SJSA1 (cell line): Measurements from ENCODE around the gene GEN1. TPM values are rescaled to one million over a fixed set of nuclear protein-coding genes. Genes with fewer than 3 reads are reported as not detected.

ENCODE experiments used
- DNase-seq, 2 experiments: peaks; one replicate each; pipeline ENCODE4 v3.0.0-alpha.2; 2015 to 2020; ENCODE audit warnings: low spot score in 2 of 2, low read depth in 1 of 2
- H3K27ac ChIP-seq: fragments of 250-450 bp; sonication (Bioruptor Pico); 2 replicates; pipeline ENCODE4 v1.5.1; 2020; ENCODE audit warnings: mild to moderate bottlenecking, moderate library complexity
- H3K27me3 ChIP-seq: fragments of 250-450 bp; sonication (Bioruptor Pico); replicated peaks from 2 replicates; pipeline ENCODE4 v1.5.1; 2020; ENCODE audit warnings: mild to moderate bottlenecking, moderate library complexity
- H3K36me3 ChIP-seq: fragments of 250-450 bp; sonication (Bioruptor Pico); 2 replicates; pipeline ENCODE4 v1.5.1; 2020; ENCODE audit warnings: mild to moderate bottlenecking
- H3K4me1 ChIP-seq: fragments of 250-450 bp; sonication (Bioruptor Pico); replicated peaks from 2 replicates; pipeline ENCODE4 v1.6.1; 2021; ENCODE audit warnings: mild to moderate bottlenecking
- H3K4me3 ChIP-seq: fragments of 250-450 bp; sonication (Bioruptor Pico); 2 replicates; pipeline ENCODE4 v1.5.1; 2020; ENCODE audit warnings: mild to moderate bottlenecking
- H3K9me3 ChIP-seq: fragments of 250-450 bp; sonication (Bioruptor Pico); replicated peaks from 2 replicates; pipeline ENCODE4 v1.5.1; 2020; ENCODE audit warnings: mild to moderate bottlenecking
- total RNA-seq: library from RNA; depleted of rRNA; stranded (reverse); fragments of >200 nt; shearing (Covaris generic); gene quantifications from 2 replicates; pipeline ENCODE4 v1.2.3, GENCODE V29; 2014

Gene GEN1
- total RNA-seq, 1 experiment from 2014 or later = 31.1 TPM

DNA sequence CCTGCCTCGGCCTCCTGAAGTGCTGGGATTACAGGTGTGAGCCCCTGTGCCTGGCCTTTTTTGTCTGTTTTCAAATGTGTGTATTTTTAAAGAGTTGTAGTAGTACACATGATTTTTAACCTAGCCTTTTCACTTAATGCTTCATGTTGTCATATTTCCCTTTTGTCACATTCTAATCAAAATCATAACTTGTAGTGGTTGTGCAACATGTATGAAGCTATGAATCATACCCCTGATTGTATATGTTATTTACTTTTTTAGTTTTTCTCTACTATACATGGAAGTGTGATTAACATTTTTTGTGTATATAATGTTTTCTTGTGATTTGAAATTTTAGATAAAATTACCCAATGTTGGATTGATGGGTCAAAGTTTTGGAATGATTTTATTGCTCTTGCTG lies 8.5 kb downstream of the GEN1 start:
- Histone ChIP-seq H3K9me3 (no peaks in the 10 kb centered on the region), H3K27ac (no peak overlapping the region), H3K36me3 (peaks cover 54% of the 10 kb centered on the region), H3K4me3 (no peak overlapping the region), H3K27me3 (no peaks in the 10 kb centered on the region), H3K4me1 (peaks cover 3% of the 10 kb centered on the region)
- no peak for DNase-seq

DNA sequence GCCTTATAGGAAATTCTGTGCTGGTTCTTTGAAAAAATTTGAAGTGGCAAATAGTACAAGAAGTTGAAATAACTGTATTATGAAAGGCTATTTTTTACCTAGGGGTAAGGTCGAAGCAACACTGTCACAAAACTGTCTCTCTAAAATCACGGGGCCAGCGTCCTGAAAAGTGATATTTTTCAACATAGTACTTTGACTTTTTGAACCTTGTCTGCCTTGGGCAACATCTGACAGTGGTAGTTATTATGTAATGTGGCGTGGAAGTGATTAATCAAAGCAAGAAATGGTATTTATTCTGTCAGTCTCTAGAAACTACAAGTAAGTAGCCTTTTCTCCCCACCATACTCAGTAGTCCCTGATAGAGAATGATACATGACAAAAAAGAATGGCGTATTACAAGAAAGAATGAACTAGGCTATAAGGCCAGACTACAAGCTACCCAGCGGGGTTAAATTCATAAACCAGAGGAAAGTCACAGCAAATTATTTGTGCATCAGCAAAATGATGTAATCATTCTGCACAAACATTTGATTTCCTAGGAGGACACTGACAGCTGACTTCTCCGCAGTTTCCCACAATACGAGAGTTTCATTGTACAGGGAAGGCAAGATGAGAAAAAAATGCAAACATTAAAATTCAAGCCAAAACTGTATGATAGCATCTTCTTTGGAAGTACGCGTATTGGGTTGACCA lies 9.8 kb downstream of the GEN1 start:
- H3K4me3 ChIP-seq = no peak overlapping the region
- no peaks in the 10 kb centered on the region for H3K4me1 ChIP-seq
- no peaks in the 10 kb centered on the region for H3K27me3 ChIP-seq
- DNase-seq = no peak
- no peak overlapping the region for H3K27ac ChIP-seq
- H3K36me3 ChIP-seq = peaks cover 67% of the 10 kb centered on the region
- no peaks in the 10 kb centered on the region for H3K9me3 ChIP-seq

DNA sequence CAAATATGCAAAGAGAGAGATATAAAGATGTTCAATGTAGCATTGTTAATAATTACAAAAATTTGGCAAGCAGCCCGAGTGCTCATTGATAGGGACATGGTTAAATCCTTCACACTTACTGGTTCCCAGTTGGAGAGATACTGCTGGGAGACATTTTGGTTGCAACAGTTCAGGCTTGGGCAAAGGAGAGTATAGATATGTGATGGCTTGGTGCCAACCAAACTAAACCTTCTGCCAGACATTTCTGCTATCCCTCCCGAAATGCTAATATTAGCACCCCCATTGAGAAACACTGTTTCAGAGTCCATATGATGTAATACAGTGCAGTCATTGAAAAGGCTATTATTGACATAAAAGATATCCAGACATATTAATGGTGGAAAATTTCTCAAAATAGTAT lies 11.5 kb downstream of the GEN1 start:
- peaks cover 72% of the 10 kb centered on the region for H3K36me3 ChIP-seq
- H3K27me3 ChIP-seq = no peaks in the 10 kb centered on the region
- no peak overlapping the region for H3K27ac ChIP-seq
- no peak overlapping the region for H3K4me3 ChIP-seq
- H3K9me3 ChIP-seq = no peaks in the 10 kb centered on the region
- no peak for DNase-seq
- H3K4me1 ChIP-seq = no peaks in the 10 kb centered on the region

DNA sequence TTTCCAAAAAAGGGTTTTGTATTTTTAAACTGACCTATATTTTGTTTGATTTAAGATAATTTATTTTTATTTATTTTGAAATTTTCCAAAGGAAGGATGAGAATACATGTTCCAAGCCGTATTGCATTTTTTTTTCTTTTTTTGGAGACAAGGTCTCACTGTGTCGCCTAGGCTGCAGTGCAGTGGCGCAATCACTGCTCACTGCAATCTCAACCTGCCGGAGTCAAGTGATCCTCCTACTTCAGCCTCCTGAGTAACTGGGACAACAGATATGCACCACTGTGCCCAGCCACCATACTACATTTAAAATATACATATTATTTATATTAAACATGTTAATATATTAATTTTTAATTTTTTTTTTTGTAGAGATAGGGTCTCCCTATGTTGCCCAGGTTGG lies 15.0 kb downstream of the GEN1 start:
- Histone ChIP-seq H3K27me3 (no peaks in the 10 kb centered on the region), H3K4me1 (no peaks in the 10 kb centered on the region), H3K36me3 (peaks cover 73% of the 10 kb centered on the region), H3K9me3 (no peaks in the 10 kb centered on the region), H3K4me3 (no peak overlapping the region), H3K27ac (no peak overlapping the region)
- no peak for DNase-seq

DNA sequence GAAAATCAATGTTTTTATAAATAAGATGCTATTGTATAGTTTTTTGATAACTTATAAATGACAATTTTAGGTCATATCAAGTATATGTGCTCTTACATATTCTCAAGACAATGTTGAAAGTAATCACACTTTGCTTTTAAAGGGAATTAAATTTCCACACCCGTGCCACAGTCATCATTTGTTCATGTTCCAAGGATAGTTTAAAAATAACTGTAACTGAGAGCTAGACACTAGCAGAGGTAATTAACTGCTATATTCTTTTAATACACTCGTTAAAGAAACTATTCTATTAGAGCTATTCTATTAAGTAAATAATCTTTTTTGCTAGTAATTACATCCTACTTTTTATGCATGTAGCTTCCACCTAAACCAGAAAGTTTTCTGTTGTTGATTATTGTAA lies 18.0 kb downstream of the GEN1 start:
- Histone ChIP-seq H3K9me3 (no peaks in the 10 kb centered on the region), H3K4me1 (no peaks in the 10 kb centered on the region), H3K36me3 (peaks cover 67% of the 10 kb centered on the region), H3K27me3 (no peaks in the 10 kb centered on the region), H3K27ac (no peak overlapping the region), H3K4me3 (no peak overlapping the region)
- DNase-seq = no peak

DNA sequence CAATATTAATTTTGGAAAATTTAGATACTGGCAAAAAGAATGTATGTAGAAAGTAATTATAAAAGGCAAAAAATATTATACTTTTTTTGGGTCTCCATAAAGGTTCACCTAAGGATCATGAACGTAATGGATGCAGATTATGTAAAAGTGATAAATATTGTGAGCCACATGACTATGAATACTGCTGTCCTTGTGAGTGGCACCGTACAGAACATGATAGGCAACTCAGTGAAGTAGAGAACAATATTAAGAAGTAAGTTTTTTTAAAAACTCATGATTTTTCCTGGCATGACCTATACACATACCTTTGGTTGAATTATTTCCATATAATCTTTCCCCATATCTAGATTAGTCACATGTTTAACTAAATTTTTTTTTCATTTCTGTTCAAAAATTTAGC lies 18.6 kb downstream of the GEN1 start:
- no peak overlapping the region for H3K4me3 ChIP-seq
- H3K36me3 ChIP-seq = peaks cover 64% of the 10 kb centered on the region
- no peak overlapping the region for H3K27ac ChIP-seq
- no peaks in the 10 kb centered on the region for H3K27me3 ChIP-seq
- H3K4me1 ChIP-seq = no peaks in the 10 kb centered on the region
- H3K9me3 ChIP-seq = no peaks in the 10 kb centered on the region
- no peak for DNase-seq

DNA sequence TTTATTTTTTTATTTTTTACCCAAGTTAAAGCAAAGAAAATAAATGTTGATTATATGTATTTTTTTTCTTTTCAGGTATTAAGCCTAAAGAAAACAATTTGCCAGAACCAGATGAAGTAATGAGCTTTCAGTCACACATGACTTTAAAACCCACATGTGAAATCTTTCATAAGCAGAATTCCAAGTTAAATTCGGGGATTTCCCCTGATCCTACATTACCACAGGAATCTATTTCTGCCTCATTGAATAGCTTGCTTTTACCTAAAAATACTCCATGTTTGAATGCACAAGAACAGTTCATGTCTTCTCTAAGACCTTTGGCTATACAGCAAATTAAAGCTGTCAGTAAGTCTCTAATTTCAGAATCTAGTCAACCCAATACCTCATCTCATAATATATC lies 26.6 kb downstream of the GEN1 start:
- Histone ChIP-seq H3K36me3 (peaks cover 36% of the 10 kb centered on the region), H3K4me1 (no peaks in the 10 kb centered on the region), H3K27ac (no peak overlapping the region), H3K9me3 (no peaks in the 10 kb centered on the region), H3K4me3 (no peak overlapping the region), H3K27me3 (no peaks in the 10 kb centered on the region)
- no peak for DNase-seq

DNA sequence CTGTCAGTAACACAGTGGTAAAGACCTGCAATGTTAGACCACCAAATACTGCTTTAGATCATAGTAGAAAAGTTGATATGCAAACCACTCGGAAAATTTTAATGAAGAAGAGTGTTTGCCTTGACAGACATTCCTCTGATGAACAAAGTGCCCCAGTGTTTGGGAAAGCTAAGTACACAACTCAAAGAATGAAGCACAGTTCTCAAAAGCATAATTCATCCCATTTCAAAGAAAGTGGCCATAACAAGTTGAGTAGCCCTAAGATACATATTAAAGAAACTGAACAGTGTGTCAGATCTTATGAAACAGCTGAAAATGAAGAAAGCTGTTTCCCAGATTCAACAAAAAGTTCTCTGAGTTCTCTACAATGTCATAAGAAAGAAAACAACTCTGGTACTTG lies 27.5 kb downstream of the GEN1 start:
- Histone ChIP-seq H3K36me3 (peaks cover 35% of the 10 kb centered on the region), H3K27ac (no peak overlapping the region), H3K4me3 (no peak overlapping the region), H3K4me1 (no peaks in the 10 kb centered on the region), H3K27me3 (no peaks in the 10 kb centered on the region), H3K9me3 (no peaks in the 10 kb centered on the region)
- no peak for DNase-seq

DNA sequence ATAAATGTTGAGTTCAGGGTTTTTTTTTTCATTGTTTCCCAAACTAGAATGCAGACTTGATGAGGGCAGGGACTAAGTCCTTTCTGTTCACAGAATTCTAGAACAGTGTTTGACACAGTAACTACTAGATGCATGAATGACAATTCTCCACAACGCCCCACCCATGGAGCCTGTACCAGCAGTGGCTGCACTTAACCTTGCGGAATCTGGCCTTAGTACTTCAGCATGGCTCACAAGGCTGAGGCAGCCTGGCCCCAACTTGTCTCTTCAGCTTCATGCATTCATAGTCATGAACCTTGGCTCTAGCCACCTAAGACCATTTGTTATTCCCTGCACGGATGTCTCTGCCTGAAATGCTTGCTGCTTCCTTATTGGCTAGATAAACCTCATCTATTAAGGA lies 32.8 kb downstream of the GEN1 start:
- H3K9me3 ChIP-seq = no peaks in the 10 kb centered on the region
- no peak overlapping the region for H3K27ac ChIP-seq
- H3K4me3 ChIP-seq = no peak overlapping the region
- peaks cover 3% of the 10 kb centered on the region; the same call in 1 of the 2 replicates for H3K36me3 ChIP-seq
- DNase-seq = no peak
- peaks cover 7% of the 10 kb centered on the region; the same call in 1 of the 2 replicates for H3K4me1 ChIP-seq
- no peaks in the 10 kb centered on the region for H3K27me3 ChIP-seq

DNA sequence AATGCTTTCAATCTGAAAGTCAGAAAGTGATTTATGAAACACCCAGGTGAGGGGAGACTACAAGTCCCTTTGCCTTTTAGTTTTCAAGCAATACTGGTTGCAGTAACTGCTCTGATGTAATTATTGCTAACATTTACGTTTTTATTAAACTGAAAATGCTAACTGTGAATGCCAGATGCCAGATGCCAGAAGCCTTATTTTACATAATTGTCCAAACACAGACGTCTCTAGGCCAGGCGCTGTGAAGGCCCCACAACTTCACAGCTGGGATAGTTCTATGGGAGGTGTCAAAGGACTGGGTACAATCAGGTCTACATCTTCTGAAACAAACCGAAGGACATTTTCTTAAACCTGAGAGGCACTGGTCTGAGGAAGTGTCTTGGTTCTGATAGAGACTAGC lies 34.8 kb downstream of the GEN1 start:
- DNase-seq = no peak
- peaks cover 11% of the 10 kb centered on the region for H3K4me1 ChIP-seq

DNA sequence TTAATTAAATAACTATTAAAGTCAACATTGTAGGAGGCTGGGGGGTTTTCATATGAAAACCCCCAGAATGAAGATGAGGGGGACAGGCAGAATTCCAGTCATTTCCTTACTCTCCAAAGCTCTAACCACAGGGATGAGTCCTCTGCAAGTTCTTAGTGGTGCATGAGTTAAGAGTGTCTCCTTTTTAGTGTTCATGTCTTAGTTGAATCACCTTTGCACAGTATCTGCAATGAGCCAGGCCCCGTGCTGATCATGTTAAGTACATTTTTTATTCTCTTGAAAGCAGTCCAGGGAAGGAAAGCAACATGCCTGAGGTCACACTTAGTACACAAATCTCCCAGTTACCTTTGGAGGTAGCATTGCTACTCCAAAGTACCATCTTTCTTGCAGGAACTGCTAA lies 36.6 kb downstream of the GEN1 start:
- no peak for DNase-seq
- Histone ChIP-seq H3K27ac (no peak overlapping the region), H3K4me1 (peaks cover 11% of the 10 kb centered on the region), H3K4me3 (no peak overlapping the region), H3K9me3 (no peaks in the 10 kb centered on the region), H3K36me3 (no peaks in the 10 kb centered on the region), H3K27me3 (no peaks in the 10 kb centered on the region)

More for the DNA sequence above, 34.8 kb downstream of the GEN1 start:
- Histone ChIP-seq H3K27me3 (no peaks in the 10 kb centered on the region), H3K4me3 (no peak overlapping the region), H3K27ac (no peak overlapping the region), H3K36me3 (no peaks in the 10 kb centered on the region), H3K9me3 (no peaks in the 10 kb centered on the region)

DNA sequence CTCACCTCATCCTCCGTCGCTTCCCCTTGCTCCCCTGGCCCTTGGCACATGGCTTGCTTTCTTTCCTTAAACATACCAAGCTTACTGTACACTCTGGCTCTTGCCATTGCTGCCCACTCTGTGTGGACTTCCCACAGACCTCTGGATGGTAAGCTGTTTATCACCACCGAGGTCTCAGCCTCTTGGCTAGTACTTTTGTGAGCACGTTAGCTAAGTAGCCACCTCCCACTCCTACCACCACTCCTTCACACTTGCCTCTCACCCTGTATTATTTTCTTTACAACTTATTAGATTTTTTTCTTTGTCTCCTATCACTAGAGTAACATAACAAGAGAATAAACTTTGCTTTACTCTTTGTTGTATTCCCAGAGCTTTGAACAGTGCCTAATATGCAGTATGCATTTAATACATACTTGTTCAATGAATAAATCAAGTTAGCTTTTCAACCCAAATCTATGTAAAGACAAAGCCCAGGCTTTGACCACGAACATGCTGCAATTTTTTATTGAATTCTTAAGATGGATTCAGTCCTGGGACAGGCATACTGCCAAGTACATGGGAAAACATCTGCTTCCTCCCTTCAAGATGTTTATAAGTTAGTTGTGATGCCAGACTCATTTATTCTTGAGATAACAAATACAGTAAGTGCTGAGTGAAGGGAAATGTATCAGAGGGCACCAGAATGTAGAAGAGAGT lies 37.3 kb downstream of the GEN1 start:
- no peaks in the 10 kb centered on the region for H3K27me3 ChIP-seq
- no peaks in the 10 kb centered on the region for H3K9me3 ChIP-seq
- DNase-seq = peak in 1 of 2 experiments; percentile 12
- no peaks in the 10 kb centered on the region for H3K36me3 ChIP-seq
- no peak overlapping the region for H3K4me3 ChIP-seq
- no peak overlapping the region for H3K27ac ChIP-seq
- peaks cover 11% of the 10 kb centered on the region for H3K4me1 ChIP-seq

DNA sequence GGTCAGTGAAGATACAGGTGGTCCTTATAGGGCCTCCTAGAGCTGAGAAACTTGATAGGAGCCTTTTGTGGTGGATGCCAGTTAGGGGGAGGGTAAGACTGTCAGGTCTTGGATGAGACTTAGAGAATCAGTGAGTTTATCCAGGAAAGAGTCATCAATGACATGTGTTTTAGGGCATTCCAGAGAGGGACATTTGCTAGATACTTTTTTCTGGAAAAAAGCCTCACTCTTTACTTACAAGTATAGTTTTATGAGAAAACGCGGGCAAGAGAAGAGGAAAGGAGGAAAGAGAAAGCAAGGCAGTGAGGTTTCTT lies 37.8 kb downstream of the GEN1 start:
- Histone ChIP-seq H3K27ac (no peak overlapping the region), H3K4me3 (no peak overlapping the region), H3K36me3 (no peaks in the 10 kb centered on the region), H3K9me3 (no peaks in the 10 kb centered on the region), H3K4me1 (peaks cover 11% of the 10 kb centered on the region), H3K27me3 (no peaks in the 10 kb centered on the region)
- DNase-seq = peak in 1 of 2 experiments; percentile 4

DNA sequence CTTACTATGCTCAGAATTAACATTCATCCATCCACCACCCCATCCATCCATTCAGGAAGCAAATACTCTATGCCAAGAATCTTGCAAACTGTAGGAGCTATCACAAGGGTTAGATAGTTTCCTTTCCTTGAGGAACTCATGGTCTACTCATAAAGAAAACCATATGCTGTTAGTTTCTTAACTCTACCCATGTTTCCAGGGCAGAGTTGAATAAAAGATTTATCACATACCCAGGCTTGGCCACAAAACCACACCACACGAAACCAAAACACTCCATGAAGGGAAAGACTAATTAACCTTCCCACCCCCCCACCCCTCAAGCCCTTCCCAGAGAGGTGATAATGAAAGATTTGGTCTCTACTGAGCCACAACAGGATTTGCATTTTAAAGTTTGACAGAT lies 38.6 kb downstream of the GEN1 start:
- H3K27me3 ChIP-seq = no peaks in the 10 kb centered on the region
- no peak for DNase-seq
- H3K9me3 ChIP-seq = no peaks in the 10 kb centered on the region
- H3K4me1 ChIP-seq = peaks cover 11% of the 10 kb centered on the region
- H3K36me3 ChIP-seq = no peaks in the 10 kb centered on the region
- H3K27ac ChIP-seq = no peak overlapping the region
- H3K4me3 ChIP-seq = no peak overlapping the region

DNA sequence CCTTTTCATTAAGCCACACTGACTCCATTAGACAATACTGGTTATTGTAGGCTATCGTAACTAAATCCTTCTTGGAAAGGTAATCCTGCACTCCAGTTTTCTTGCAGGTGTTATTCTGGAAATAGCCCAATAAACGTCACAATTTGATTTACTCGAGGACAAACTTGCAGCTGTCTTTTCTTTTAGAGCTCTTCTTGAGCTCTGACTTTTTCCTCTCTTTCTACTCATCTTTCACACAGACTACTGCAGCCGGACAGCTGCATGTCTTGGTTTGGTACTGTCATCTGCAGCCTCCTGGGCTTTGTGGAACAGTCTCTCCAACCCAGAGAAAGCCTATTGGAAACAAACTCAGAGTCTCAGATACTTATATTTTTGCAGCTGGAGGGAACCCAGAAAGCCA lies 39.4 kb downstream of the GEN1 start:
- DNase-seq = no peak
- Histone ChIP-seq H3K4me3 (no peak overlapping the region), H3K4me1 (peaks cover 11% of the 10 kb centered on the region), H3K9me3 (no peaks in the 10 kb centered on the region), H3K27me3 (no peaks in the 10 kb centered on the region), H3K36me3 (no peaks in the 10 kb centered on the region), H3K27ac (no peak overlapping the region)
